ENCODE results near the gene MTCH2.
A peak's percentile ranks its signal among the peaks of the same experiment; 100 is the strongest.
"Not testable (repeated sequence)": the region's sequence is repeated elsewhere in the genome, so short reads cannot be mapped to it uniquely, and the experiment has no call there.

Gene MTCH2

DNA sequence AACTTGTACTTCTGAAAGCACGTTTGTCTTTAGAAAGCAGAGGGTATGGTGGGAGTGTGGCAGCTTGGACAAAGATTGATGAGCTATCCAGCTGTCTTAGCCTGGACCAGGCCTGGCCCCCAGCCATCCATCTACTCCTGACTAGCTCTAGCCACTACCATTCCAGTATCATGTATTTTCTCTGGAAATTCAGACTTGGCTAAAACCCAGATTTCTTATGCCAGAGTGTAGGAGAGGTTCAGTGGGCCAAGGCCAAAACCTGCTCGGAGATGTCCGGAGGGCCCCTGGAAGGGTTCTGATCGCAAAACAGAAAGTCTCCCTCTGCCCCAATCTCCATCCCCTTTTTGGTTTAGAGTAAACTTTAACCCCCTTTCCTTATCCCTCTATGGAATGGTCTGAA is 24.8 kb upstream of the MTCH2 start:
- no peaks in the 10 kb centered on the region for H3K4me1 ChIP-seq (ENCODE audit: control insufficient read depth, low read depth, low read length)
- H3K27me3 ChIP-seq (ENCODE audit: control insufficient read depth, insufficient read depth, low read length): no peaks in the 10 kb centered on the region
- no peak overlapping the region for H3K9ac ChIP-seq (ENCODE audit: low read length)
- H3K9me3 ChIP-seq (ENCODE audit: control insufficient read depth, low read depth, low read length): no peaks in the 10 kb centered on the region
- no peaks in the 10 kb centered on the region for H3K36me3 ChIP-seq (ENCODE audit: control insufficient read depth, low read depth, low read length)
- no peak overlapping the region for H3K4me3 ChIP-seq (ENCODE audit: low read length)
- H3K27ac ChIP-seq (ENCODE audit: low read length): no peak overlapping the region

DNA sequence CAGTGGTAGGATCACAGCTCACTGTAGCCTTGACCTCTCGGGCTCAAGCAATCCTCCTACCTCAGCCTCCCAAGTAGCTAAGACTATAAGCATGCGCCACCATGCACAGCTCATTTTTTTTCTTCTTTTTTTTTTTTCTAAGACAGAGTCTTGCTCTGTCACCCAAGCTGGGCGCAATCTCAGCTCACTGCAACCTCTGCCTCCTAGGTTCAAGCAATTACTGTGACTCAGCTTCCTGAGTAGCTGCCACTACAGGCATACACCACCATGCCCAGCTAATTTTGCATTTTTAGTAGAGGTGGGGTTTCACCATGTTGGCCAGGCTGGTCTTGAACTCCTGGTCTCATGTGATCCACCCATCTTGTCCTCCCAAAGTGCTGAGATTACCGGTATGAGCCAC is 22.6 kb upstream of the MTCH2 start:
- H3K4me1 ChIP-seq (ENCODE audit: control insufficient read depth, low read depth, low read length); H3K27me3 ChIP-seq (ENCODE audit: control insufficient read depth, insufficient read depth, low read length); H3K27ac ChIP-seq (ENCODE audit: low read length); H3K9ac ChIP-seq (ENCODE audit: low read length); H3K9me3 ChIP-seq (ENCODE audit: control insufficient read depth, low read depth, low read length); H3K4me3 ChIP-seq (ENCODE audit: low read length); H3K36me3 ChIP-seq (ENCODE audit: control insufficient read depth, low read depth, low read length): not testable (repeated sequence)

DNA sequence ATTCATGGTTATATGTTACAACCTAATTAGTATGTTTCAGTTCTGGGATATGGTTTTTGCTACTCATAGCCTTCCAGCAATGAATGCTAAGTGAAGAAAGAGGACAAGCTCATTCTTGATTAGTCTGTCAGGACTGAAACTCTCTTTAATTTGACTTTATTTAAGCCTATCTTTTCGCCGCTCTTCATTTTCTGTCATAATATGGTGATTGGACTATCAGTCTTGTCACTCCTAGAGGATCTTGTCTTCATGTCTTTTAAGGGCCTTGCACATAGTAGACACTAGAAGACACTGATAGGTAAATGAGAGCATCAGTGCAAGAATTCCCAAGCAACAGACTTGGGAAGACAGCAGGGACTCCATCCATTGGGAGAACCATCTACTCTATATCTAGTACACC is 18.9 kb upstream of the MTCH2 start:
- Histone ChIP-seq H3K9me3 (ENCODE audit: control insufficient read depth, low read depth, low read length) (no peaks in the 10 kb centered on the region), H3K4me3 (ENCODE audit: low read length) (no peak overlapping the region), H3K9ac (ENCODE audit: low read length) (no peak overlapping the region), H3K27ac (ENCODE audit: low read length) (no peak overlapping the region), H3K27me3 (ENCODE audit: control insufficient read depth, insufficient read depth, low read length) (no peaks in the 10 kb centered on the region), H3K4me1 (ENCODE audit: control insufficient read depth, low read depth, low read length) (no peaks in the 10 kb centered on the region), H3K36me3 (ENCODE audit: control insufficient read depth, low read depth, low read length) (no peaks in the 10 kb centered on the region)

DNA sequence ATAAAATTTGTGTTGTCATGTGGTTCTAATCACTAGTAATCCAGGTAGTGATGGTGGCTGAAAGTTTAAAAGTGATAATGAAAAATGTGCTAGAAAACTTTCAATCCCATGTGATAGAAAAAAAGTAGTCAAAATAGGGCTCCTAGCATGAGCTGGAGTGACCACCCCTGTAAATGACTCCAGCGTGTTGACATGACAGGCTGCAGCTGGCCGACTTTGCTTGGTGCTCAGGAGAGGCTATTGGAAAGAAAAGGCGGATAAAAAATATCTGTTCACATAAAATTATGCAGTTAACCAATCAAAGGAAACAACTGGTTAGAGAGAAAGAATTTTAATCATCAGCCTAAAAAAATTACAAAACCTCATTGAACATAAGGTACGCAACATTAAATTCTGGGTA is 16.9 kb upstream of the MTCH2 start:
- Histone ChIP-seq H3K27me3 (ENCODE audit: control insufficient read depth, insufficient read depth, low read length) (no peaks in the 10 kb centered on the region), H3K27ac (ENCODE audit: low read length) (no peak overlapping the region), H3K4me3 (ENCODE audit: low read length) (no peak overlapping the region), H3K4me1 (ENCODE audit: control insufficient read depth, low read depth, low read length) (no peaks in the 10 kb centered on the region), H3K9ac (ENCODE audit: low read length) (no peak overlapping the region), H3K9me3 (ENCODE audit: control insufficient read depth, low read depth, low read length) (no peaks in the 10 kb centered on the region), H3K36me3 (ENCODE audit: control insufficient read depth, low read depth, low read length) (no peaks in the 10 kb centered on the region)

DNA sequence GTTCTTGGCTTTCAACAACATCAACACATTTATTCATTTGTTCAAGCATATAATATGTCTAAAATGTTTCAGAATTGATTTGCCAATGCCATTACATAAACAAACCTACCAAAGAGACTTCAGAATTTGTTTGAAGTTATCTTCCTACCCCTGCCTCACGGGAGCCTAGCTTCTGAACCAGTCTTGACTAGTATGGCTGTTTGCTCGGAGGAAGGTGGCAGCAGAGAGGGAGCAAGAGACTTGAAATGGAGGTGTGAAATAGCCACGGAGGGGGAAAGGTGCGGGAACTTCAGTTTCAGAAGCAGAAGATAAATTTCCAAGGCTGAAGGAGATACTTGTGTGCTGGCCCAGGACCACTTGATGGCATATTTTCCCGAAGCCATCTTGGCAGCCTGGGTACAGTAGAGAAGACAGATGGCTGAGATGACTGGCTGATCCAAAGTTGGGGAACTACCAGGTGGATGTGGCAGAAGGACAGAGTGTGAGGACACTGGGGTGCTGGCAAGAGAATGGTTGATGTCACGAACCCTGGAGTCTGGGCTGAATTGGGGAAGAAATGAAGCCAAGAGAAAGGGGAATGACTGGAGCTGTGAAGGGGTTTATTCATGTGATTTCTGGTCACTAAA is 14.0 kb upstream of the MTCH2 start:
- no peaks in the 10 kb centered on the region for H3K4me1 ChIP-seq (ENCODE audit: control insufficient read depth, low read depth, low read length)
- no peaks in the 10 kb centered on the region for H3K36me3 ChIP-seq (ENCODE audit: control insufficient read depth, low read depth, low read length)

DNA sequence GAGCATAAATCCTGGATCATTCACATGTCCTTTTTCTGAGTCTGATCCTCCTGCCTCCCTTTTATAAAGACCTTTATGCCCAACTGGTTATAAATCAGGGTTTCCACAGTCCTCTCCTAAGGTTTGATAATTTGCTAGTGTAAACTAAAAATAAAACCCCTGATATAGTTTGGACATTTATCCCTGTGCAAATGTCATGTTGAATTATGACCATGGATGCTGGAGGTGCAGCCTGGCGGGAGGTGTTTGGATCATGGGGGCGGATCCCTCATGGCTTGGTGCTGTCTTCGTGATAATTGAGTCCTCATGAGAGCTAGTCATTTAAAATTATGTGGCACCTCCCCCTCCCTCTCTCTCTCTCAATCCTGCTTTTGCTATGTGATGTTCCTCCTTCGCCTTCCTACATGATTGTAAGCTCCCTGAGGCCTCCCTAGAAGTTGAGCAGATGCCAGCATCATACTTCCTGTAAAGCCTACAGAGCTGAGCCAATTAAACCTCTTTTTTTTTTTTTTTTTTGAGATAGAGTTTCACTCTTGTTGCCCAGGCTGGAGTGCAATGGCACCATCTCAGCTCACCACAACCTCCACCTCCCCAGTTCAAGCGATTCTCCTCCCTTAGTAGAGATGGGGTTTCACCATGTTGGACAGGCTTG is 9.6 kb upstream of the MTCH2 start:
- H3K4me1 ChIP-seq (ENCODE audit: control insufficient read depth, low read depth, low read length): no peaks in the 10 kb centered on the region
- H3K9me3 ChIP-seq (ENCODE audit: control insufficient read depth, low read depth, low read length): no peaks in the 10 kb centered on the region
- H3K27ac ChIP-seq (ENCODE audit: low read length): no peak overlapping the region
- no peak overlapping the region for H3K9ac ChIP-seq (ENCODE audit: low read length)
- no peaks in the 10 kb centered on the region for H3K27me3 ChIP-seq (ENCODE audit: control insufficient read depth, insufficient read depth, low read length)
- no peak overlapping the region for H3K4me3 ChIP-seq (ENCODE audit: low read length)
- no peaks in the 10 kb centered on the region for H3K36me3 ChIP-seq (ENCODE audit: control insufficient read depth, low read depth, low read length)

More for the DNA sequence above, 14.0 kb upstream of the MTCH2 start:
- H3K9ac ChIP-seq (ENCODE audit: low read length): no peak overlapping the region
- no peak overlapping the region for H3K27ac ChIP-seq (ENCODE audit: low read length)
- no peak overlapping the region for H3K4me3 ChIP-seq (ENCODE audit: low read length)
- H3K9me3 ChIP-seq (ENCODE audit: control insufficient read depth, low read depth, low read length): no peaks in the 10 kb centered on the region
- no peaks in the 10 kb centered on the region for H3K27me3 ChIP-seq (ENCODE audit: control insufficient read depth, insufficient read depth, low read length)

DNA sequence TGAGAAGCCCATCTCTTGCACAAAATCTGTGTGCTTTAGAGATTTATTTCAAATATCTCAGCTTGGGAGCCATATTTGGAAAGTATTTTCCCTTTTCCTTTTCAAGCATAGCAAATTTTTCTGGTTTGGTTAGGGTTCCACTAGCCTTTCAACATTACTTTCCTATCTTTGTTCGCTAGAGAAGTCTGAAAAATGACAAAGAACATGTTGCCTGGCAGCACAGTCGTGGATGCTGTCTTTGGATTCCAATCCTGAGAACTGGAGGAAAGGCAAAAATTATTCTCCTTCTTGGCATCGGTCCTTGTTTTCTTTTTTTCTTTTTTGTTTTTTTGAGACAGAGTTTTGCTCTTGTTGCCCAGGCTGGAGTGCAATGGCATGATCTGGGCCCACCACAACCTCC is 6.9 kb upstream of the MTCH2 start:
- Histone ChIP-seq H3K36me3 (ENCODE audit: control insufficient read depth, low read depth, low read length) (no peaks in the 10 kb centered on the region), H3K4me3 (ENCODE audit: low read length) (no peak overlapping the region), H3K27me3 (ENCODE audit: control insufficient read depth, insufficient read depth, low read length) (no peaks in the 10 kb centered on the region), H3K9ac (ENCODE audit: low read length) (no peak overlapping the region), H3K9me3 (ENCODE audit: control insufficient read depth, low read depth, low read length) (no peaks in the 10 kb centered on the region), H3K4me1 (ENCODE audit: control insufficient read depth, low read depth, low read length) (no peaks in the 10 kb centered on the region), H3K27ac (ENCODE audit: low read length) (no peak overlapping the region)

DNA sequence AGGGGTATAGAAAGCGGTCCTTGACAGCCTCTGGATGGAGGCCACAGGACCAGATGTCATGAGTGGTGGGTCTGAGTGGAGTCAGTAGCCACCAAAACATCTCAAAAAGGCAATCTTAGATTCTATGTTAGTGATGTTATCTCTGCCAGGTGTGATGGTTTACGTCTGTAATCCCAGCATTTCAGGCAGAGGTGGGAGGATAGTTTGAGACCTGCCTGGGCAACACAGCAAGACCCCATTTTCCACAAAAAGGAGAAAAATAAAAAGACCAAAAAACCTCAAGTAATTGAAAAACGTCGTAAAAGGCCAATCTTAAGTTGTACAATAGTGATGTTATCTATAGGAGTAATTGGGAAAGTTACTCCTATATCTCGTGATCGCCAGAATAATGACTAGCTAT is 3.7 kb upstream of the MTCH2 start:
- Histone ChIP-seq H3K36me3 (ENCODE audit: control insufficient read depth, low read depth, low read length) (no peaks in the 10 kb centered on the region), H3K4me1 (ENCODE audit: control insufficient read depth, low read depth, low read length) (peaks cover 5% of the 10 kb centered on the region), H3K4me3 (ENCODE audit: low read length) (no peak overlapping the region), H3K9me3 (ENCODE audit: control insufficient read depth, low read depth, low read length) (no peaks in the 10 kb centered on the region), H3K27ac (ENCODE audit: low read length) (no peak overlapping the region), H3K9ac (ENCODE audit: low read length) (no peak overlapping the region), H3K27me3 (ENCODE audit: control insufficient read depth, insufficient read depth, low read length) (no peaks in the 10 kb centered on the region)

DNA sequence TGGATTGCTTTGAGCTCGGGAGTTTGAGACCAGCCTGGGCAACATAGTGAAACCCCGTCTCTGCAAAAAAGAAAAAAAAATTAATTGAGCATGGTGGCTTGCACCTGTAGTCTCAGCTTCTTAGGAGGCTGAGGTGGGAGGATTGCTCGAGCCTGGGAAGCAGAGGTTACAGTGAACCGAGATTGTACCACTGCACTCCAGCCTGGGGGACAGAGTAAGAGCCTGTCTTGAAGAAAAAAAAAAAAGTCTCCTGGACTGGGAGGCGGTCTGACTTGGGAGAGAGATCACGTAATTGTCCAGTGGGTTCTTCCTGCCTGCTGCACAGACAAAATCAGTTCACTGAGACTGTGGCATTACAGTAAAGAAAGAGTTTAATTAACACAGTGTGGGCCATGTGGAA is 3.1 kb upstream of the MTCH2 start:
- Histone ChIP-seq H3K4me3 (ENCODE audit: low read length) (no peak overlapping the region), H3K27ac (ENCODE audit: low read length) (no peak overlapping the region), H3K9ac (ENCODE audit: low read length) (no peak overlapping the region), H3K36me3 (ENCODE audit: control insufficient read depth, low read depth, low read length) (no peaks in the 10 kb centered on the region), H3K9me3 (ENCODE audit: control insufficient read depth, low read depth, low read length) (no peaks in the 10 kb centered on the region), H3K4me1 (ENCODE audit: control insufficient read depth, low read depth, low read length) (peaks cover 5% of the 10 kb centered on the region), H3K27me3 (ENCODE audit: control insufficient read depth, insufficient read depth, low read length) (no peaks in the 10 kb centered on the region)

DNA sequence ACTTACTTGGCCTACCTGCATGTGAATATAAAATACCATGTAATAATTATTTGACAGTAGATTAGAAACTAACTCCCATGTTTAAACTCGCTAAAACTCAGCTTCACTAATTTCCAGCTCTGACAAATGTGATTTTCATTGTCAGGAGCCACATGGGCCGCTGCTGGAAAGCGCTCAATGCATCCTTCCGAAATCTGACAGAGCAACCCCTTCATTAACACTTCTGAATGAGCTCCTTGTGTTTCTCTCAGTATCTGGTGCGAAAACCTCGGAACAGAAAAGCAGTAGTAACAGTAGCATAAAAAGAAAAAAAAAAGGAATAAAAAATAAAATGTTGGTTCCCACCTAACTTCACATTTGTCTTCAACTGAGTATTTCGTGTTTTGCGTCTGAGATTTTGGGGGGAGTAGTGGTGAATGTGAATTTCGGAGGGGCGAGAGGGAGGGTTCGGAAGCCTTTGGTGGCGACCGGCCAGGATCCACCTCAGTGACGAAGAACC is 710 bp downstream of the MTCH2 start:
- Histone ChIP-seq H3K4me3 (ENCODE audit: low read length) (peak overlapping the region; percentile 89), H3K36me3 (ENCODE audit: control insufficient read depth, low read depth, low read length) (peaks cover 20% of the 10 kb centered on the region), H3K27ac (ENCODE audit: low read length) (peak overlapping the region; percentile 46), H3K9me3 (ENCODE audit: control insufficient read depth, low read depth, low read length) (no peaks in the 10 kb centered on the region), H3K4me1 (ENCODE audit: control insufficient read depth, low read depth, low read length) (peaks cover 5% of the 10 kb centered on the region), H3K9ac (ENCODE audit: low read length) (peak overlapping the region; percentile 89), H3K27me3 (ENCODE audit: control insufficient read depth, insufficient read depth, low read length) (no peaks in the 10 kb centered on the region)

DNA sequence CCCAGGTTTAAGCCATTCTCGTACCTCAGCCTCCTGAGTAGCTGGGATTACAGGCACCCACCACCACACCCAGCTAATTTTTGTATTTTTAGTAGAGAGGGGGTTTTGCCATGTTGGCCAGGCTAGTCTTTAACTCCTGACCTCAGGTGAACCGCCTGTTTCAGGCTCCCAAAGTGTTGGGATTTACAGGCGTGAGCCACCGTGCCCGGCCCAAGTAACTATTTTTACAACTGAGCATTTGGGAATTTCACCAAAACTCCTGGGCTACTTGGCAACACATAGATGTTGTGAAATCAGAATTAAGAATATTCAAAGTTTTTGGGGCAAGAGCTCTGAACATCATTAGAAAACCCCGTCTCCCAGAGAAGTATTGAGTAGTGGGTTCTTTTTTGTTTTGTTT is 1.9 kb downstream of the MTCH2 start:
- H3K4me3 ChIP-seq (ENCODE audit: low read length); H3K9me3 ChIP-seq (ENCODE audit: control insufficient read depth, low read depth, low read length); H3K9ac ChIP-seq (ENCODE audit: low read length); H3K27me3 ChIP-seq (ENCODE audit: control insufficient read depth, insufficient read depth, low read length); H3K4me1 ChIP-seq (ENCODE audit: control insufficient read depth, low read depth, low read length); H3K27ac ChIP-seq (ENCODE audit: low read length): not testable (repeated sequence)
- peaks cover 23% of the 10 kb centered on the region for H3K36me3 ChIP-seq (ENCODE audit: control insufficient read depth, low read depth, low read length)

DNA sequence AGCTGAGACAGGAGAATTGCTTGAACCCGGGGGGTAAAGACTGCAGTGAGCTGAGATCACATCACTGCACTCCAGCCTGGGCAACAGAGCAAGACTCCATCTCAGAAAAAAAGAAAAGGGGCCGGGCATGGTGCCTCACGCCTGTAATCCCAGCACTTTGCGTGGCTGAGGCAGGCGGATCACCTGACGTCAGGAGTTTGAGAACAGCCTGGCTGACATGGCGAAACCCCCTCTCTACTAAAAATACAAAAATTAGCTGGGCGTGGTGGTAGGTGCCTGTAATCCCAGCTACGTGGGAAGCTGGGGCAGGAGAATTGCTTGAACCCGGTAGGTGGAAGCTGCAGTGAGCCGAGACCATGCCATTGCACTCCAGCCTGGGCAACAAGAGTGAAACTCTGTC is 6.0 kb downstream of the MTCH2 start:
- H3K4me3 ChIP-seq (ENCODE audit: low read length); H3K9me3 ChIP-seq (ENCODE audit: control insufficient read depth, low read depth, low read length); H3K27me3 ChIP-seq (ENCODE audit: control insufficient read depth, insufficient read depth, low read length); H3K4me1 ChIP-seq (ENCODE audit: control insufficient read depth, low read depth, low read length); H3K9ac ChIP-seq (ENCODE audit: low read length); H3K27ac ChIP-seq (ENCODE audit: low read length): not testable (repeated sequence)
- peaks cover 51% of the 10 kb centered on the region for H3K36me3 ChIP-seq (ENCODE audit: control insufficient read depth, low read depth, low read length)

Measured in iPS-18a (cell line).